Dendritic cell treated with granulocyte-macrophage colony-stimulating factor and Interleukin-4, amounts not matched to agents 40 ng/mL and 50 ng/mL, for 4 days (primary cell): ENCODE results near the gene PHF2.

Source experiments
- H3K27ac Mint-ChIP-seq: one replicate; pipeline ENCODE4 v1.8.0; 2022; ENCODE audit warnings: mild to moderate bottlenecking, mixed read lengths
- H3K27me3 Mint-ChIP-seq: one replicate; pipeline ENCODE4 v1.8.0; 2022; ENCODE audit warnings: mild to moderate bottlenecking, mixed read lengths
- H3K36me3 Mint-ChIP-seq: one replicate; pipeline ENCODE4 v1.8.0; 2022; ENCODE audit warnings: low read depth, mixed read lengths
- H3K4me1 Mint-ChIP-seq: one replicate; pipeline ENCODE4 v1.8.0; 2022; ENCODE audit warnings: low read depth, mixed read lengths
- H3K4me3 Mint-ChIP-seq: one replicate; pipeline ENCODE4 v1.8.0; 2022; ENCODE audit warnings: mild to moderate bottlenecking, moderate library complexity, mixed read lengths
- H3K9me3 Mint-ChIP-seq: one replicate; pipeline ENCODE4 v1.8.0; 2022; ENCODE audit warnings: mixed read lengths
- intact Hi-C: fragments of 100-400 bp; cut with micrococcal nuclease; formaldehyde crosslinking; loops from one replicate; pipeline ENCODE4 v1.15.0; 2022

The PHF2 gene

DNA sequence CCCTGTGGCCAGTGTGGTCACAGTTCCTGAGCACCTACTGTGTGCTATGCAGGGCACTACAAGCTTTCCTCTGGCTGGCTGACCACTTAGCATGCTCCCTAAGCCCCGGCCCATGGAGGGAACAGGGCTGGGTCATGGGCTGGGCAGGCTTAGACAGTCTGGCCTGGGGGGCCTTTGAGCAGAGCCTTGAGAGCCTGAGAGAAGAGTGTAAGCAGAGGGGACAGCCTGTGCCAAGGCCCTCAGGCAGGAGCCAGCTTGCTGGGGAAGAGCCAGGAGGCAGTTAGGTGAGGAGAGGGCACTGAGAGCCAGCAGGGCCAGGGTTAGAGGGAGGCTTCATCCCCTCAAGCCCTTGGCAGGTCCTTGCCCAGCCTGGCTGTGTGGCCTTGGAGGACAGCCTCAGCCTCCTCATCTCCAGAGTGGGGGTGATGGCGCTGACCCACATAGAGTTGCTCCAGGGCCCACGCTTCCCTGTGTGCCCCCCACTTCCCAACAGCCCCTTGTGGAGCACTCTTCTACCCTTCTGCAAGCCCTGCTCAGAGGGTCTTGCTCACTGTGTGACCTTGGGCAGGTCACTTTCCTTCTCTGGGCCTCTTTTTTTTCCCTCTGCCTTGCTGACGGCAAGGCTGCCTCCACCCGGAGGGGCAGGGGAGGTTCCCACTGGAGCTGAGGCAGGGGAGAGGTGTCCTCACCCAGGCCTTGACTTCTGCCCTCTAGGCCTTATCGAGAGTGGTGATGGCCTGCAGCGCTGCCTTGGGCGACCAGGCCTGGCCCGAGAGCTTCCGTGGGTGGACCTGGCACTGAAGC, 107.1 kb downstream of the PHF2 start:
- no peaks in the 10 kb centered on the region for H3K36me3 Mint-ChIP-seq
- intact Hi-C loops: loop anchor here (2.0 kb wide), 1 partner anchor 529 kb away; no protein-coding TSS in a partner anchor
- no peak overlapping the region for H3K27ac Mint-ChIP-seq
- peaks cover 2% of the 10 kb centered on the region for H3K9me3 Mint-ChIP-seq
- no peak overlapping the region for H3K4me3 Mint-ChIP-seq
- peaks cover 5% of the 10 kb centered on the region for H3K4me1 Mint-ChIP-seq
- peaks cover 9% of the 10 kb centered on the region for H3K27me3 Mint-ChIP-seq

DNA sequence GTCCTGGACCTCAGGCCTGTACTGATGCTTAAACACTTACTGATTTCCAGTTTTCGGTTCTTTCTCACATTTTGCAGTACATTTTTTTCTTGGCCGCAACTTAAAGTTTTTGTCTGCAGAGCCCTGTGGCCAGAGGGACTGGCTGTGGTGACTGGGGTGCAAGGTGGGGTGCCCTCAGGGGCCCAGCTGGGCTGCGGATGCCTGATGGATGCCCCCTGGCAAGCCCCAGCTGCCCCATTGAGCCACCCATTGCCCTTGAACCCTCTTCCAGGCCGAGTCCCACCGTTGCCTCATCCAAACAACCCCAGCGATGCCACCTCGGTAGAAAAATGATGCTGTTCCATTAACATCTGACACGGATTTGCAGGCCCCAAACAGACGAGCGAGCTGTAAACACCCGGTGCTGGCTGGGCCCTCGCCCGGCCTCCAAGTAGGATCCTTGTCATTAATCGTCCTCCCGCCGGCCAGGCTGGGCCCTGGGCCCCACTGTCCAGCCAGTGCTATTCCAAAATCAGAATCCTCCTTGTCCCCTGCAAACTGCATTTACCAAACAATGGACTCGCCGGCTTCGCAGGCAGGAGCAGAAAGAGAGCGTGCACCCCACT, 107.9 kb downstream of the PHF2 start:
- no peak overlapping the region for H3K4me3 Mint-ChIP-seq
- H3K27ac Mint-ChIP-seq: no peak overlapping the region
- H3K27me3 Mint-ChIP-seq: peaks cover 9% of the 10 kb centered on the region
- H3K4me1 Mint-ChIP-seq: peaks cover 5% of the 10 kb centered on the region
- H3K9me3 Mint-ChIP-seq: peaks cover 8% of the 10 kb centered on the region
- no peaks in the 10 kb centered on the region for H3K36me3 Mint-ChIP-seq
- intact Hi-C loops: no loop called here

DNA sequence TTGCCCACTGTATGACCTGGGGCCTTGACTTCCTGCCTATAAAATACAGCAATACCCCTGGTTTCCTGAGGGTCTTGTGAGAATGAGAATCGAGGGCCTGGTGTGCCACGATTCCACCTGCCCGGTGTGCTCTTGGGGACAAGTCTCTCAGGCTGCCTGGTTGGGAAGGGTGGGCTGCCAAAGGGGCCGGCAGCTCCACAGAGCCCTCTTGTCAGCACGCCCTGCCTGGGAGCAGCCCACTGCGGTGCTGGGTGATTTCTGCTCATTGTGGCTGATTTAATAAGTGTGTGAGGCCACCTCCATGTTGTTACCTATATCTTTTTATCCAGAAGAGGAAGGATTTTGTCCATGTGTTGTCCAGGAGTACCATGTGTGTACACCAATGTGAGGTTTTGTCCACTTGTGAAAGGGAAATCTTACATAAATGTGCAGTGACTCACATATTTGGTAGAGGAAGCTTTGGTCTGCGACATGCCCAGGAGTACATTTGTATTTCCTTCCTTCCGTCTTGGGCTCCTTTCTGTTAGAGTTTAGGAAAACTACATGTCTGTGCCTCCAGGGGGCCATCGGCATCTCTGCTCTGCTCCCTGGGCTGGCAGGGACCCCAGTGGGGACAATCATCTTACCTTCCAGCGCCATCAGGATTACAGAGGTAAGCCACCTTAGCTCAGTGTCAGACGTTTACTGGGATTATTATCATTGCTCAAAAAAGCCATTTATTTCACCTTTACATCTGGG, 108.6 kb downstream of the PHF2 start:
- H3K36me3 Mint-ChIP-seq: no peaks in the 10 kb centered on the region
- no peak overlapping the region for H3K27ac Mint-ChIP-seq
- H3K27me3 Mint-ChIP-seq: peaks cover 9% of the 10 kb centered on the region
- intact Hi-C loops: no loop called here
- H3K4me1 Mint-ChIP-seq: peaks cover 5% of the 10 kb centered on the region
- peaks cover 8% of the 10 kb centered on the region for H3K9me3 Mint-ChIP-seq
- no peak overlapping the region for H3K4me3 Mint-ChIP-seq

DNA sequence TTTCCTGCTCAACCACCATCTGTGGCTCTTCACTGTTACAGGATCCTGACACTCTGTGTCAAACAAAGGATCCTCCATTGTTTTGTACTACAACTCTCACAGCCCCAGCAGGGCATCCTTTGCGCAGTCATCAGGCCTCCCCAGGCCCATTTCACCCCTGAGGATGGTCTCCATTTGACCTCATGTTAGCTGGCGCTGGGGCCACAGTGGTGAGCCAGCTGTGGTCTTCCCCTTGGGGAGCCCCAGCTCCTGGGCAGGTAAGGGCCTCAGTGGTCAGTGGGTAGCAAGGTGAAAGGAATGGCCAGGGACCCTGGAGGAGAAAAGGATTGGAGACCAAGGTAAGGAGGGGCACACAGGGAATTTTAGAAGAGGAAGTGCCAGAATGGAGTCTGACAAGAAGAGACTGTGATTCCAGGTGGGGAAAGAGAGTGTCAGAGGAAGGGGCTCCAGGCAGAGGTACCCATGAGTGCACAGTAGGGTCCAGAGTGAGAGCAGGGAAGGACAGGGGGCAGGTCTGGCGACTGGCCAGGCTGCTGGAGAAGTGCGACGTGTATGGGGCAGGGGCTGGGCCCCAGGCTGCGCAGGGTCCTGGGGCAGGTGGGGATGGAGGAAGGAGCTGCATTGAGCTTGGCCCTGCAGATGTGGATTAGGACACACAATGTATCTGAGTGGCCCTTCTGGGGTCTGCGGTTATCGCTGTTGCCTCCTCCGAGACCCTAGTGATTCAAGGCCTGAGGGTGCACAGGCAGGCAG, 109.9 kb downstream of the PHF2 start:
- H3K4me1 Mint-ChIP-seq: peaks cover 5% of the 10 kb centered on the region
- H3K9me3 Mint-ChIP-seq: peaks cover 19% of the 10 kb centered on the region
- H3K4me3 Mint-ChIP-seq: no peak overlapping the region
- no peaks in the 10 kb centered on the region for H3K36me3 Mint-ChIP-seq
- H3K27ac Mint-ChIP-seq: no peak overlapping the region
- H3K27me3 Mint-ChIP-seq: peaks cover 9% of the 10 kb centered on the region
- intact Hi-C loops: no loop called here

DNA sequence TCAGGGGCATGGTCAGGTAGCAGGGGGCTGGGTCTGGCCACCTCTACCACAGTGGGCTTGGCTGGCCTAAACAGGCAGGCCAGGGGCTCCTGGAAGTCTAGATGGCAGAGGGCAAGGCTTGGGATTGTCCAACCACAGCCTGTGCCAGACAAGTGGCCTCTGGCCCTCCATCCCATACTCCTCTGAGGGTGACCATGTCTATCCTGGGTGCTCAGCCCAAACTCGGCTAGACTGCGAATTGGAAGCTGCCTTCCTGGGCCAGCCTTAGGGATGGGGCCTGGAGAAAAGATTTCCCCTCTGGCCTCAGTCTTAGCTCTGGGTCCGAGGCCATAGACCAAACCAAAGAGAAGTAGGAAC, 110.5 kb downstream of the PHF2 start:
- intact Hi-C loops: no loop called here
- no peak overlapping the region for H3K4me3 Mint-ChIP-seq
- H3K9me3 Mint-ChIP-seq: peaks cover 20% of the 10 kb centered on the region
- no peak overlapping the region for H3K27ac Mint-ChIP-seq
- no peaks in the 10 kb centered on the region for H3K36me3 Mint-ChIP-seq
- H3K4me1 Mint-ChIP-seq: peaks cover 2% of the 10 kb centered on the region
- peaks cover 9% of the 10 kb centered on the region for H3K27me3 Mint-ChIP-seq

DNA sequence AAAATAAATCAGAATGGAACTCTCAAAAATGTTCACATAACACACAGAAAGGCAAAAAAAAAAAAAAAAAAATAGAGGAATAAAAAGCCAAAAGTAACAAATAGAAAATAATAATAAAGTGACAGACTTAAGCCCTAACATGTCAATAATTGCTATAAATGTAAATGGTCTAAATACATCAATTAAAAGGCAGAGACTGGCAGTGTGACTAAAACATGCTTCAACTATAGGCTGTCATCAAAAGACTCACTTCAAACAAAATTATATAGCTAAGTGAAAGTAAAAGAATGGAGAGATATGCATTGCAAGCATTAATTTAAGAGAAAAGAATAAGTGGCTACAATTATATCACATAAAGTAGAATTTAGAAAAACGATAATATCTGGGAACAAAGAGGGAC, 114.2 kb downstream of the PHF2 start:
- H3K36me3 Mint-ChIP-seq: no peaks in the 10 kb centered on the region
- H3K27me3 Mint-ChIP-seq: peaks cover 15% of the 10 kb centered on the region
- H3K4me1 Mint-ChIP-seq: no peaks in the 10 kb centered on the region
- H3K27ac Mint-ChIP-seq: no peak overlapping the region
- no peak overlapping the region for H3K4me3 Mint-ChIP-seq
- peaks cover 20% of the 10 kb centered on the region for H3K9me3 Mint-ChIP-seq
- intact Hi-C loops: no loop called here

DNA sequence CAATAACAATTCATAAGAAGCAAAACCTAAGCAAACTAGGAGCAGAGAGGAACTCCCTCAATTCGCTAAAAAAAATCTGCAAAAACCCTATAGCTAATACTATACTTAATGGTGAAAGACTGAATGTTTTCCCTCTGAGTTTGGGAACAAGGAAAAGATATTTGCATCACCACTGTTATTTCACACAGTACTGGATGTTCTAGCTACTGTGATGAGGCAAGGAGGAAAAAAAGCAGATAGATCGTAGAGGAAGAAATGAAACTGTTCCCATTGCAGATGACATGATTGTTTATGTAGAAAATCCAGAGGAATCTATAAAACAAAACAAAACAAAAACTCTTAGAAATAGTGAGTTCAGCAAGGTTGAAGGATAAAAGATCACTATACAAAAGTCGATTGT, 116.7 kb downstream of the PHF2 start:
- peaks cover 8% of the 10 kb centered on the region for H3K27me3 Mint-ChIP-seq
- no peak overlapping the region for H3K27ac Mint-ChIP-seq
- peaks cover 20% of the 10 kb centered on the region for H3K9me3 Mint-ChIP-seq
- intact Hi-C loops: no loop called here
- no peaks in the 10 kb centered on the region for H3K4me1 Mint-ChIP-seq
- H3K36me3 Mint-ChIP-seq: no peaks in the 10 kb centered on the region
- no peak overlapping the region for H3K4me3 Mint-ChIP-seq

DNA sequence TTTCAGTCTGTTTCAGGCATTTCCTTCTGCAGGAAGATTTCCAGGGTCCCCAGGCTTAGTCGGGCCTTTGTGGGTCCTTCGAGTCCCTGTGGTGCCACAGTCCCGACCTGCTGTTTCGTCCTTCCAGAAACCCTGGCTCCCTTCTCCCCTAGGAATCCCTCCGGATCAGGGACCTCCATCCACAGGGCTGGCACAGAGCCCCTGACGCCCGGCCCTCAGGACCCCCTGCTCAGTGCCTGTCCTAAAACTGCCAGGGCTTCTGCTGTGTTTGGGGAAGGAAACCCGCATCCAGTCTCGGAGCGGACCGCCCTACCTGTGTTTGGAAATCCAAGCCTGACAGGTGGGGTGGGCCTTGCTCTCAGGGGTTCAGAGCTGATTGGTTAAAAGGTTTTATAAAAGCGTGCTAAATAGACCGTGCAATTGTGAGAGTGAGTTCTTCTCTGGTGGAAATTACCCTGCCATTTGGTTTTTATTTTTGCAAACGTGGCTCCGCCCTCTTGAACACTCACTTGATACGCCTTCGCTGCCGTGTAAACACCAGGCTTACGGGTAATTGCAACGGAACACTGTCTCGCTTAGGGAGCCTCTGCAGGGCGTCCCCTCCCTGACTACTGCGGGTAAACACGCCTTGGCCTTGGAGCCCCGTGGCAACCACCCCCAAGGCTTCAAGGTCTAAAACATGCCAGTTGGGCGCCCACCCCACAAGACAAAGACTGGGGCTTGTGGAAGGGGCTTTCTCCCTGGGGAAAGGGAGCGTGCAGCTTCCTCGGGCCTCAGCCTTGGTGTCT, 121.2 kb downstream of the PHF2 start:
- Mint-ChIP-seq H3K36me3 (no peaks in the 10 kb centered on the region), H3K27me3 (peaks cover 7% of the 10 kb centered on the region), H3K4me3 (no peak overlapping the region), H3K27ac (no peak overlapping the region), H3K4me1 (no peaks in the 10 kb centered on the region), H3K9me3 (peaks cover 14% of the 10 kb centered on the region)
- intact Hi-C loops: no loop called here

DNA sequence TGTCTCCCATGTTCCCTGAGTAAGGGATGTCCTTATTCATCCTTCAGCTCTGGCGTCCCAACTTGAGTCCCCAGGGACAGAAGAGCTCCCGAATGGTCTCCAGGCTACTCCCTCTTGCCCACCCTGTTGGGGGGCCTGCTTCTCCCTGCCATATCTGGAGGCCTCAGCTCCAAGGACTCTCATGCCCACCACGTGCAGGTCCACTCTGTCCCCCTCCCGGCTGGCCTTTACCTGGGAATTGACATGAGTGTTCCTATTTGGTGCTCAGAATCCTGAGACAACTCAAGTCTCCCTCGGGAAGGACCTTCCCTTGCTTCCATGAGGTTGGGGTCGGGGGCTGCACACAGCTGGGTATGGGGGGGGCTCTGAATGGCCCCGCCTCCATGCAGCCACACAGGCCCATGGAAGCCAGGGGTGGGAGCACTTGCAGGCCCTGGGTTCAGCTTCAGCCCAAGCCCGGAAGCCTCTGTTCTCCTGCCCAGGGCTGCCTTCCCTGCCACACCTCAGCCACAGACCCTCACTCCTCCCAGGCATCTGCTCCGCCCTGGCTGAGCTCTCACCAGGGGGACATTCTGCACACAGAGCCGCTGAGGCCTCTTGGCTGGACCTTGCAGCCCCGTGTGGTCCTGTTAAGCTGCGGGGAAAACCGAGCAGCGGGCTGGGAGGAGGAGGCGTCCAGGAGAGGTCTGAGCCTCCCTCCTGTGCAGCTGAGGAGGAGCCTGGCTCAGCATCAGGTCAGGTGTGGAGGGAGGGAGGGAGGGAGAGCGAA, 121.9 kb downstream of the PHF2 start:
- peaks cover 3% of the 10 kb centered on the region for H3K27me3 Mint-ChIP-seq
- H3K9me3 Mint-ChIP-seq: peaks cover 14% of the 10 kb centered on the region
- H3K27ac Mint-ChIP-seq: no peak overlapping the region
- H3K4me3 Mint-ChIP-seq: no peak overlapping the region
- H3K36me3 Mint-ChIP-seq: no peaks in the 10 kb centered on the region
- intact Hi-C loops: no loop called here
- H3K4me1 Mint-ChIP-seq: no peaks in the 10 kb centered on the region

DNA sequence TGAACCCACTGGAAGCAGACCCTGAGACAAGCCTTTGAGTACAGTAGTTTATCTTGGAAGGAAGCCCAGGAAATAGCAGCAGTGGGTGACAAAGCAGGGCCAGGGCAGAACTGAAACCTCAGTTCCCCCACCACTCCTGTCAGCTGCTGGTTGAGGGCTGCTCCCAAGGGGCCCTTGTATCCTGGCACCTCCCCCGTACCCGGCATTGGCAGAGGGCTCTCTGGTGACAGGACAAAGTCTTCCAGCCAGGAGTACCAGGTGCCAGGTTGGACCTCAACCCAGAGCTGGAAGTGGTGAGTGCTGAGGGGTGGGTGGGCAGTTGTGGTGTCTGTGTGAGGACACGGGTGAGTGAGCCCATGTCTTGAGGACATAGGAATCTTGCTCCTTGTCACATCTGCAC, 123.3 kb downstream of the PHF2 start:
- no peak overlapping the region for H3K4me3 Mint-ChIP-seq
- no peaks in the 10 kb centered on the region for H3K4me1 Mint-ChIP-seq
- peaks cover 23% of the 10 kb centered on the region for H3K9me3 Mint-ChIP-seq
- H3K27ac Mint-ChIP-seq: no peak overlapping the region
- intact Hi-C loops: no loop called here
- no peaks in the 10 kb centered on the region for H3K36me3 Mint-ChIP-seq
- H3K27me3 Mint-ChIP-seq: no peaks in the 10 kb centered on the region

DNA sequence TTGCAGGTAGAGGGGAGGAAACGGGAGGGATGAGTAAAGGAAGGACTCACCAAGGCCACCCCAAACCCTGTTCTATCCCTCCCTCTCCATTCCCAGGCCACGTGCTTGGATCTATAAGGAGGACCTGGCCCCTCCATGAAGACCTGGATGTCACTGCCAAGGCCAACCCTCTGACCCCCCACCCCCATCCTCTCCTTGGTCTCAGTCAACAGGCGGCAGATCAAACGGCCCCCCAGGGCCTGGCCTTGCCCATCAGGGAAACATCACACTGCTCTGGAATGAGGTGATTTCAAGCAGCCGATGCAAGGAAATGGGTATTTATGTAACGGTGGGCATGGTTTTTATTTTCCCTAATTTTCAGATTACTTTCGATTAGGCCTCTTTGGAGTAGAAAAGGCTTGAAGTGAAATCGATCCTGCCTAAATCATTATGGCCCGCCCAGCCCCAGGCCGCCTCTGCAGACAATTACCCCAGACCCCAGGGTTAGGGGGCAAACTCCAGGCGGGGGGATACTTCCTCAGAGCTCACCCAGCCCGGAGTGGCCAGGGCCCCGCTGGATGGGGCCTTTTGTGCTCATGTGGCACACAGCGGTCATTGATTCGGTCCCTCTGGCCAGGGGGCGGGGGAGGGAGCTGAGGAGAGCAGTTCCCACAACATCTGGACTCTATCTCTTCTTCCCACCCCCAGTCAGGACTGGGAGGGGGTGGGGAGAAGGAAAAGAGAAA, 125.3 kb downstream of the PHF2 start:
- Mint-ChIP-seq H3K4me1 (no peaks in the 10 kb centered on the region), H3K9me3 (peaks cover 23% of the 10 kb centered on the region), H3K4me3 (no peak overlapping the region), H3K27me3 (no peaks in the 10 kb centered on the region), H3K27ac (no peak overlapping the region), H3K36me3 (no peaks in the 10 kb centered on the region)
- intact Hi-C loops: no loop called here

DNA sequence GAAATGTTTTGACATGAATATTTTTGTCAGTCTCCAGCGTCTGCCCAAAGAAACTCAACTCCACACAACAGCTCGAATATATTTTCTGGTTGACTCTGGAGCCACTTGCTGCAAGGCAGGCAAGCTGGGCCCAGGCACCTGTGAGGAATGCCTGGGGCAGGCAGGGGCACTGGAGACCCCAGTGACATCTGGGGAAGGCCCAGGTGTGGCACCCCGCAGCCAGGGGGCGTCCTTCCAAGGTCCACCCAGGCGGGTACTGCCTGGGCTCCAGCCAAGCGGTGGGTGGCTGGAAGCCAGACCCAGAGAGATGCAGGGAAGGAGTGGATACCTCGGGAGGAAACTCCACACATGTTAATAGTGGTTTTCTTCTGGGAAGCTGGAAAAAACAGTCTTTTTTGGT, 125.9 kb downstream of the PHF2 start:
- Mint-ChIP-seq H3K9me3 (peaks cover 23% of the 10 kb centered on the region), H3K27me3 (no peaks in the 10 kb centered on the region), H3K36me3 (no peaks in the 10 kb centered on the region), H3K27ac (no peak overlapping the region), H3K4me3 (no peak overlapping the region), H3K4me1 (no peaks in the 10 kb centered on the region)
- intact Hi-C loops: no loop called here
